Measurements from ENCODE around the gene RAPGEF4.

Gene RAPGEF4

GRCh38 chr2:173048897-173049661 lies 313.4 kb downstream of the RAPGEF4 start:
- peak; percentile 18 for DNase-seq

- no peak for DNase-seq
Measured at GRCh38 chr2:173049831-173050230, 314.2 kb downstream of the RAPGEF4 start.

DNA sequence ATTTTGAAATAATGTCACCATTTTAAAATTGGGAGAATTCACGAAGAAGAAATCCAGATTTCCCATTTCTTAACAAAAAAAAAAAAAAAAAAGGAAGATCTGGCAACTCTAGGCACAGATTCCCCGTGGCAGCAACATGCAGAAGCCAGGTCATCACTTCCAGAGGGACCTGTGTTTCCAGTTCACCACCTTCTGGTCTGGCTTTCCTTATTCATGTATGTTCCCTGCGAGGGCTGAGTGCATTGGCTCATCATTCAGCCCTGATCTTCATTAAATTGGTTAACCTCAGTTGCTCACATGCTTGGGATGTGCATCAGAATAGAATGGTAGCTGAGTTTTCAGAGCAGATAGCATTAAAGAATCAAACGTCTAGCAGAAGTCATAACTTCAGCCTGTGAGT lies 315.0 kb downstream of the RAPGEF4 start:
- no peak for DNase-seq

DNA sequence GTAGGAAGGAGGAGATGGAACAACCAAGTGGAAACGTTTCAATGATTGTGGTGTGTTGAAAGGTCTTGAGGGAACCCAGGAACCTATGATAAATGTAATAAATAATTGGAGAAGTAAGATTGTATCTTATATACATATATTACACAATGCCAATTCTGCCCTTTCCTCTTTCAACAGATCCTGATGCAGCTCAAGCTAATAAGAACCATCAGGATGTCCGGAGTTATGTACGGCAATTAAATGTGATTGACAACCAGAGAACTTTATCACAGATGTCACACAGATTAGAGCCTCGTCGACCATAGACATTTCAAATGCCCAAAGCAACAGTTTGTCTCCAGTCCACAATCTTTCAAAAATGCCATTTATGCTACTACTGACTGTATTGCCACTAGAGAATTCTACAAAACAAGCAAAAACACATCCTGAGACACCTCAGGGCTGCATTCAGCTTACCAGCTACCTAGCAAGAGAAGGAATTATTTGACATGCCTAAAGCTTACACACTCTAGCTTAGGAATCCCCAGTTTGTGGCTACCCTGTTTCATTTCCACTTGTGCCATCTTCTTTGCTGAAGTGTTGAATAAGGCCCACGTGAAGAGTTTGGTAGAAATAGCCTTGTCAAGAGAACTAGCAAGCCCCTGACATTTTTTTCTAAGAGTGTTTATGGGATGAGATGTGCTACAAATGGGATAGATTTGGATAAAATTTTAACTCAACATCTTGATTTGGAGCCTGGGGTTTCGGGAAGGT lies 316.0 kb downstream of the RAPGEF4 start:
- no peak for DNase-seq

GRCh38 chr2:173053043-173053699 lies 317.5 kb downstream of the RAPGEF4 start:
- DNase-seq = no peak

DNA sequence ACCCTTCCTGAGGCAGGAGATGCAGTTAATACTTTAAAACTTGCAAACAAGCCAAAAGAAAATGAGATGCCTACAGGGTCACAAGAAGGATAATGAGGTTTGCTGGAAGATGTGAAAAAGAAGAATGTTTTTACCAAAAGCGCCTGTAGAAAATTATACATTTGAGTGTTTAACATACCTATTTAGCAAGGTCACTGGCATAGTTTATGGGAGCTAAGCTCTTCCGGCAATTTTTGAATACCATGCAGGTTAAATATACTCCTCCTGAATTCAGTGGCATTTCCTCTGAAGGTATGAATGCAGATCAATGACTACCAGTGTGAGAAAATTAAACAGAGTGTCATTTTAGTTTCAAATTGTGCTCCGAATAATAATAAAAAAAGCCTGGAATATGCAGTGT lies 318.8 kb downstream of the RAPGEF4 start:
- DNase-seq = no peak

GRCh38 chr2:173056705-173057364 lies 321.2 kb downstream of the RAPGEF4 start:
- no peak for DNase-seq

DNA sequence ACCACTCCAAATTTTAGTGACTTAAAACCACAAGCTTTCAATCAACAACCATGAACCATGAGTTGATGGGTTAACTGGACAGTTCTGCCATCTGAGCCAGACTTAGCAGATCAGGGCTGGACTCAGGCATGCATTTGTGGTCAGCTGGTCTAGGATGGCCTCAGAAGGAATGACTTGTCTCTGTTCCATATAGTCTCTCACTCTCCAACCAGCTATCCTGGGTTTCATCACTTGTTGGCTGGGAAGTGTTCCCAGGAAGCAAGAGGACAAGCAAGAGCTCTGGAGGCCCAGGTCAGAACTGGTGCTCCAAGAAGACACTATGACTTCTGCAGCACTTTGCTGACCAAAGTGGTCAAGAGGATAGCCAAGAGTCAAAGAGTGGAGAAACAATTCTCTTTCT lies 322.5 kb downstream of the RAPGEF4 start:
- DNase-seq = no peak

GRCh38 chr2:173058673-173059072 lies 323.0 kb downstream of the RAPGEF4 start:
- DNase-seq = no peak

DNA sequence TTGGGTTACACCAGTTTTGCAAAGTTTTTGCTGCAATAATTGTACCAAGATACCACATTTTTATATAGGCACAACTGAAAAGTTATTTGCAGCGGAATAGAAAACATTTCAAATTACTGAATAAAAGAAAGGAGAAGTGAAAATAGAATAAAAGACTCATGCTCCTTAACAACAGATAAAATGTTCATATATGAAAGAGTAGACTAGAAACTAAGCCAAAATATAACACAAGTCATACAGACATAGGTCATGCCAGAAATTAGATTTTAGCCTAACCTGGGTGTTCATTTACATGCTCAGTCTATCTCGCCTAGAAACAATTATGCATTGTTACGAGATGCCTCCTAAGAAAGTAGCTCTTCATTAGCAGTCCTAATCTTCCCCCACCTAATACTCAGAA lies 323.6 kb downstream of the RAPGEF4 start:
- no peak for DNase-seq

DNA sequence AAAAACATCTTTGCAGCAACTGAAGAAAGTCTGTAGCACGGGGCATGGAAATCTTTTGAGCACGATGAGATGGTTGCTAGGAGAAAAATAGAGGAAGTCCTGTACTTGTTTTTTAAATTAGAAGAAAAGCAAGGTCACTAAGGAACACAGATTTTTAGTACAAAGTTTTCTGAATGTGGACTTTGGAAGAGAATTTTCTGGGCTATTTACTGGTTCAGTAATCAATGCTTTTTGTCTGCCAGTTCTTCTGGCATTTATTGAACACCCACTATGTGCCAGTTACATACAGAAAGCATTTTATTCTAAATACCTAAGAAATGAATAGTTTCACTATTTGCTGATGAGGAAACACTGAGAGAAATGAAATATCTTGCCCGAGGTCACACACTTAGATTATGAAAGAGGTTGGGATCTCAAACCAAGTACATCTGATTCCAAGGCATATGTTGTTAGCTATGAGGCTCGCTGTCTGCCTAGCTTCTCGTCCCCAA lies 324.4 kb downstream of the RAPGEF4 start:
- DNase-seq = no peak

GRCh38 chr2:173062801-173063200 lies 327.2 kb downstream of the RAPGEF4 start:
- no peak for DNase-seq

GRCh38 chr2:173064151-173064805 lies 328.6 kb downstream of the RAPGEF4 start:
- no peak for DNase-seq

DNA sequence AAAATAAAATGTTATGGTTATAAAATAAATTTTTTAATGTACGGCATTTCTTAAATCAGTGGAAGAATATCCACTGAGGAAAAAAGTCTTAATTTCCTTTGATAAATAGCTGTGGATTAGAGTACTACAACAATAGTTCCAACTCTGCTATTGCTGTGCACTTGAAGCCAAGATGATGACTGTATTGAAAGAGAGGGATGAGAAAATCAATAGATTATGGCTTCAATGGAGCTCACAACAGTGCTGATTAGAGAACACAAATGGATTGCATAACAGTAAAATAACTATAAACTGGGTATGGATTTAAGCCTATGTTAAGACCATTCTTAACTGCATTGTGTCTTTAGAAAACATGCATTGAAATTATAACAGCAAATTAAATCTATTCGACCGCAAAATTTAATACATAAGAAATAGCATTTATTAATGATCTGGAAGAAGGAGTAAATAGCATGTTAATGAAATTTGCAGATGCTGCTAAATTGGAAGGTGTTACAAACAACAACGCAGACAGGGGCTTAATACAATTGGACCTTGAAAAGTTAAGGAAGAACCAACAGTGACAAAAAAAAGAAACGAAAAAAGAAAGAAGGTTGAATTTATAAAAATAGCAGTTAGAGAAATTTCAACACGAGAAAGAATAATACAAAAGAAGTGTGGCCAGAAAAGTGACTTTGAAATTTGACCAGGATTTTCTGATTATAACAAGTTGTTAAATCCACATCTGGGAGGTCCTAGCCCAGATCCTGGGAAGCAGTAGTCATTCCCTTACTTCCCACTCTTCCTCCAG lies 331.4 kb downstream of the RAPGEF4 start:
- DNase-seq = no peak

DNA sequence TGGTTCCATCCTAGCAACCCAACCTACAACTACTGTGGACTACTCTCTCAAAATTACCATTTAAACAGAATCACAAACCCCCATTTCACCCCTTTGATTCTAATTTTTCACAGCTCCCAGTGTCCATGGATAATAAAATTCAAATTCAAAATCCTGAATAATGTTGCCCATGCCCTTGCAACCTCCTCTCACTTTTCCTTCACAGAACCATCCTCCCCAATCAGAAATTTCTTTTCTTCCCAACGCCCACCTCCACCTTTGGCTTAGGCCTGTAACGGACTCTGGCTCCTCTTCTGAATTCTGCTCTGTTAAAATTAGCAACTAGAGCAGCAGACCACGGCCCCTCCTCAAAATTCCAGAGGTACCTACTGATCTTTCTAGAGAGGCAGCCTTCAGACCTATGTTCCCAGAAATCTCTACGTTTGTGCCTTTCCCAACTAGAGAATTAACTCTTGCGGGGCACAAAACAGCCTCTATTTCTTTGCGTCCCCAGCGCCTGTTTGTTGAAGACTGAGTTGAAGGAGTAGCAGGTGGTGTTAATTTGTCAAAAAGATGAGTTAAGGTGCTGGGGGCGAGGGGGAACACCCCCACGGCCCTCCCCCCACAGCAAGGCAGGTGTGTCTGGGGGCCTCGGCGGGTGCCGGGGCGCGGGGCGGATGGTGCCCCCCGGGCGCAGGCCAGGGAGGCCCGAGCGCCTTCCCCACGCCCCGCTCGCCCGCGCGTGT lies 339.6 kb downstream of the RAPGEF4 start:
- no peak for DNase-seq

GRCh38 chr2:173075781-173076580 lies 340.3 kb downstream of the RAPGEF4 start, which contains the start of gene MAP3K20:
TSS of gene MAP3K20 (plus strand) at chr2:173075846. CDS start at chr2:173091032, 15,186 bp downstream.
- peak; percentile 41 for DNase-seq

DNA sequence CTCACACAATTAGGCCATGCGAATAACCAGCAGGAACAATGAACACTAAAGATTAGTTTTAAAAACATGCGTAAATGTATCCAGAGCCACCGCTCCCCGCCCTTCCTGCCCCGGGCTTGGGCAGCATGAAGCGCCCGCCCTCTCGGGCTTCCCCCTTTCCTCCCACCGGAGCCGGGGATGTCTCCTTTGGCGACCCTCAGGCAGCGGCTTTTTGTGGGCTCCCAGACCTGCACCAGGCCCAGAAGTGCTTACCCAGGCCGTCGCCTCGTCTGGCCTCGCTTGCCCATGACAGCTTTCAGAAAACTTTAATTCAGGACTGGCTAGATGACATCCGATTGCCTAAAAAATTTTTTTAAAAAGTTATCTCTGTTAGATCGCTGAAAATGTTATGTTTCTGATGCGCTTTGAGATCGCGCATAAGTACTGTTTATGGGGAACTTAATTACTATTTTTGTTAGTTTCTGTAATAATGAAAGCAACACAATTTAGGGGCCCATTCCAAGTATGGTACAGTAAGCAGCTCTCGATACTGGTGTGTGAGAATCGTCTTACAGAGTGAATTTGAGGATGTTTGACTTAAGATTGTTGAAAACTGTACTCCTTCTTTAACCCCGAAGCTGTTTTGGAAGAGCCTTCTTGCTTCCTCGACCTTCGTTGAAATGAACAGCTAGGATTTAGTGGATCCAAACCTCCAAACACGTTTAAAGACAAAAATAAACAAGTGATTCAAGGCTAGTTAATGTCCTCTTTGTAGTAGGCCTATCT lies 341.1 kb downstream of the RAPGEF4 start:
- DNase-seq = peak; percentile 12

DNA sequence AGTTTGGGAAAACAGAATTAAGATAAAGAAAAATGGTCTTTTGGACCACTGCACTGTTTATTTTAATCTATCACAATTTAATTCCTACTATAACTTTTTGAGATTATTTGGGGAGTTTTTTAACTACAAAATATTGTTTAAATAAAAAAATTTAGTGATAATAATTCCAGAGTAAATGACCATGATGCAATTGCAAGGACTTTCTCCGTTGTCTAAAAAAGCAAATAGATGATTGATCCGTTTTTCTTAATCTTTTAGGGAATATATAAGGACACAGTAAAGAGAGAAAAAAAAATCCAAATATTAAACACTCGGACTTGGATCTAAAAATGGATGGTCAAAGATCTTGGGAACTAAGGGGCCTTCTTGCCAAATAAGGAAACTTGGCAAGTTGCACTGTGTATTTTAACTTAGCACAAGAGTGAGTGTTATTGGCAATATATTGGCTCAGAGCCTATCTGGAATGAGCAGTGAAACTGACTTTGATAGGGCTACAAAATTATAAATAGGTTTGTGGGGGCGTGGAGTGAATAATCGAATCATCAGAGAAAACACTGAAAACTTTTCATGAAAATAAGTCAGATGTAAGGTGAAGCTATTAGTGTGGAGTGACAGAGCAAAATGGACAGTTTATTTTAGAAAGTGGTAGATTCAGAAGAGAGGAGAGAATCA lies 342.0 kb downstream of the RAPGEF4 start:
- no peak for DNase-seq

DNA sequence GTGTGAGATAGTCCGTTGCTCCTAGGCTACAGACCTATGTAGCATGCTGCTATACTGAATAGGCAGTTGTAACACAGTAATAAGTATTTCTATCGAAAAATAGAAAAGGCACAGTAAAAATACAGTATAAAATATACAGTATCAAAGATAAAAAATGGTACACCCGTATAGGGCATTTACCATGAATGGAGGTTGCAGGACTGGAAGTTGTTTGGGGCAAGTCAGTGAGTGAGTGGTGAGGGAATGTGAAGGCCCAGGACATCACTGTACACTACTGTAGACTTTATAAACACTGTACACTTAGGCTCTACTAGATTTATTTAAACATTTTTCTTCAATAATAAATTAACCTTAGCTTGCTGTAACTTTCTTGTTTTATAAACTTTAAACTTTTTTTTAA lies 343.5 kb downstream of the RAPGEF4 start:
- DNase-seq = no peak

All from stimulated activated CD4-positive, alpha-beta T cell treated with anti-CD3 and anti-CD28 coated beads, Interleukin-4, amount 100 ng/mL, for 1 hour (primary cell).